Activated CD8-positive, alpha-beta T cell treated with anti-CD3 and anti-CD28 coated beads for 36 hours (primary cell): ENCODE data around the gene PRKAG1. TPM values are rescaled to one million over a fixed set of nuclear protein-coding genes. Genes with fewer than 3 reads are reported as not detected.
A peak's percentile ranks its signal among the peaks of the same experiment; 100 is the strongest.

Source experiments
- ATAC-seq: fragments of 200-7000 bp; cut with Tn5 transposase; one replicate; pipeline ENCODE4 v1.10.0; 2021; ENCODE audit warnings: mild to moderate bottlenecking, moderate library complexity
- CTCF ChIA-PET: fragments of 350-600 bp; sonication (Branson Sonifier 250); formaldehyde crosslinking; loops from one replicate; lab custom pipeline; 2021; ENCODE audit warnings: antibody characterized with exemption; lab: Charles Lee
- POLR2A ChIA-PET: fragments of 350-600 bp; sonication (Branson Sonifier 250); formaldehyde crosslinking; loops from one replicate; lab custom pipeline; 2021; ENCODE audit warnings: antibody characterized with exemption; lab: Charles Lee
- DNase-seq: peaks from one replicate; pipeline ENCODE4 v3.0.0-alpha.2; 2020
- H3K27ac Mint-ChIP-seq: one replicate; pipeline ENCODE4 v1.8.0; 2021; ENCODE audit warnings: mild to moderate bottlenecking, mixed read lengths
- H3K27me3 Mint-ChIP-seq: one replicate; pipeline ENCODE4 v1.8.0; 2021; ENCODE audit warnings: mixed read lengths
- H3K36me3 Mint-ChIP-seq: one replicate; pipeline ENCODE4 v1.8.0; 2021; ENCODE audit warnings: low read depth, mixed read lengths
- H3K4me1 Mint-ChIP-seq: one replicate; pipeline ENCODE4 v1.8.0; 2021; ENCODE audit warnings: low read depth, mixed read lengths
- H3K4me3 Mint-ChIP-seq: one replicate; pipeline ENCODE4 v1.8.0; 2021; ENCODE audit warnings: mild to moderate bottlenecking, moderate library complexity, mixed read lengths
- H3K9me3 Mint-ChIP-seq: one replicate; pipeline ENCODE4 v1.8.0; 2021; ENCODE audit warnings: mixed read lengths
- CTCF ChIP-seq: fragments of 200-600 bp; IDR thresholded peaks from one replicate; pipeline ENCODE4 v1.8.0; 2022; ENCODE audit warnings: antibody characterized with exemption, mild to moderate bottlenecking
- intact Hi-C: fragments of 100-400 bp; cut with micrococcal nuclease; formaldehyde crosslinking; loops from one replicate; pipeline ENCODE4 v1.10.0; 2022
- total RNA-seq, 2 experiments: library from RNA; stranded (reverse); gene quantifications; one replicate each; pipeline ENCODE4 v1.2.3, GENCODE V29; 2021

PRKAG1 gene
- total RNA-seq, 2 experiments from 2014 or later: 43.3 to 47.3 TPM

GRCh38 chr12:48972952-48973483, 45.6 kb downstream of the PRKAG1 start:
- CTCF ChIA-PET: interaction anchor here (0.6 to 51.8 kb wide), 10 partner anchors 8 to 117 kb away, joined by 3 to 896 read pairs (median 4); partner anchors contain the start of genes ARF3 and DDN
- Mint-ChIP-seq H3K36me3 (no peaks in the 10 kb centered on the region), H3K4me3 (no peak overlapping the region), H3K4me1 (peaks cover 56% of the 10 kb centered on the region), H3K27ac (no peak overlapping the region), H3K9me3 (no peaks in the 10 kb centered on the region), H3K27me3 (peaks cover 49% of the 10 kb centered on the region)
- POLR2A ChIA-PET: interaction anchor here (0.6 to 1.2 kb wide), 3 partner anchors 16 to 97 kb away, joined by 3 to 7 read pairs (median 3); partner anchors contain the start of genes ARF3 and FKBP11
- intact Hi-C loops: no loop called here
- no peak for TF ChIP-seq CTCF
- no peak for DNase-seq
- ATAC-seq: no peak

- TF ChIP-seq CTCF: no peak
- intact Hi-C loops: no loop called here
- peaks cover 51% of the 10 kb centered on the region for H3K4me1 Mint-ChIP-seq
- peak; percentile 75 for DNase-seq
- no peaks in the 10 kb centered on the region for H3K9me3 Mint-ChIP-seq
- CTCF ChIA-PET: interaction anchor here (0.6 to 51.8 kb wide), 8 partner anchors 10 to 119 kb away, joined by 3 to 896 read pairs (median 4); partner anchors contain the start of genes ARF3 and DDN
- H3K4me3 Mint-ChIP-seq: no peak overlapping the region
- H3K27ac Mint-ChIP-seq: no peak overlapping the region
- ATAC-seq: peak; percentile 38
- POLR2A ChIA-PET: interaction anchor here (0.8 to 1.6 kb wide), 5 partner anchors 15 to 47 kb away, joined by 3 to 7 read pairs (median 3); partner anchors contain the start of genes ARF3 and FKBP11
- peaks cover 46% of the 10 kb centered on the region for H3K27me3 Mint-ChIP-seq
- H3K36me3 Mint-ChIP-seq: no peaks in the 10 kb centered on the region
Measured at GRCh38 chr12:48972213-48972951, 46.2 kb downstream of the PRKAG1 start.

GRCh38 chr12:48970702-48971334, 47.8 kb downstream of the PRKAG1 start:
- H3K27me3 Mint-ChIP-seq: peaks cover 40% of the 10 kb centered on the region
- ChIA-PET POLR2A (interaction anchor here (0.7 to 2.5 kb wide), 5 partner anchors 9 to 46 kb away, joined by 3 to 5 read pairs (median 3); partner anchors contain the start of genes ARF3 and FKBP11), CTCF (interaction anchor here (1.1 to 51.8 kb wide), 6 partner anchors 8 to 118 kb away, joined by 3 to 896 read pairs (median 14); partner anchors contain the start of genes ARF3, DDN, RND1 and WNT1)
- peaks cover 45% of the 10 kb centered on the region for H3K4me1 Mint-ChIP-seq
- peak overlapping the region; percentile 50 for H3K4me3 Mint-ChIP-seq
- H3K36me3 Mint-ChIP-seq: no peaks in the 10 kb centered on the region
- ATAC-seq: no peak
- intact Hi-C loops: no loop called here
- DNase-seq: no peak
- no peak for TF ChIP-seq CTCF
- no peaks in the 10 kb centered on the region for H3K9me3 Mint-ChIP-seq
- no peak overlapping the region for H3K27ac Mint-ChIP-seq

GRCh38 chr12:48969833-48970701, 48.5 kb downstream of the PRKAG1 start:
- Mint-ChIP-seq H3K27me3 (peaks cover 34% of the 10 kb centered on the region), H3K27ac (no peak overlapping the region), H3K9me3 (no peaks in the 10 kb centered on the region), H3K4me1 (peaks cover 48% of the 10 kb centered on the region), H3K4me3 (peak overlapping the region; percentile 17), H3K36me3 (no peaks in the 10 kb centered on the region)
- intact Hi-C loops: no loop called here
- DNase-seq (peak; percentile 26), ATAC-seq (peak; percentile 14)
- no peak for TF ChIP-seq CTCF
- POLR2A ChIA-PET: interaction anchor here (1.0 to 2.5 kb wide), 3 partner anchors 10 to 45 kb away, joined by 3 to 5 read pairs (median 3); partner anchors contain the start of gene FKBP11
- CTCF ChIA-PET: interaction anchor here (0.6 to 51.8 kb wide), 11 partner anchors 8 to 122 kb away, joined by 3 to 896 read pairs (median 4); partner anchors contain the start of genes ARF3, DDN, RND1 and WNT1
